ENCODE data around the gene RNF213. TPM values are rescaled to one million over a fixed set of nuclear protein-coding genes. Genes with fewer than 3 reads are reported as not detected.
"Not testable (repeated sequence)": the region's sequence is repeated elsewhere in the genome, so short reads cannot be mapped to it uniquely, and the experiment has no call there.

The RNF213 gene
- total RNA-seq, 3 donors from 2014 or later: 135 to 143 (median 136) TPM

- Histone ChIP-seq H3K36me3 (ENCODE audit: low read depth) (no peaks in the 10 kb centered on the region), H3K4me3 (no peak overlapping the region), H3K4me1 (ENCODE audit: low read depth) (no peaks in the 10 kb centered on the region), H3K9me3 (peaks cover 14% of the 10 kb centered on the region)
- DNase-seq (peak in 1 of 3 donors; percentile 22), ATAC-seq (no peak)
- intact Hi-C loops (cut with DNase I, micrococcal nuclease): no loop called here
- TF ChIP-seq CTCF (IDR thresholded peaks at IDR 0.05): no peak
These were observed 23.7 kb upstream of the RNF213 start for GRCh38 chr17:80236911-80237310.

- intact Hi-C loops (cut with DNase I, micrococcal nuclease): no loop called here
- Histone ChIP-seq H3K4me1 (ENCODE audit: low read depth) (no peaks in the 10 kb centered on the region), H3K36me3 (ENCODE audit: low read depth) (no peaks in the 10 kb centered on the region), H3K9me3 (peaks cover 9% of the 10 kb centered on the region), H3K4me3 (no peak overlapping the region)
- ATAC-seq (no peak), DNase-seq (peak in 1 of 3 donors; percentile 34)
- no peak for TF ChIP-seq CTCF (IDR thresholded peaks at IDR 0.05)
These were observed 23.3 kb upstream of the RNF213 start for GRCh38 chr17:80237386-80237785.

GRCh38 chr17:80242505-80242904 lies 18.1 kb upstream of the RNF213 start:
- intact Hi-C loops (cut with DNase I, micrococcal nuclease): no loop called here
- Histone ChIP-seq H3K4me3 (no peak overlapping the region), H3K36me3 (ENCODE audit: low read depth) (no peaks in the 10 kb centered on the region), H3K9me3 (no peaks in the 10 kb centered on the region), H3K4me1 (ENCODE audit: low read depth) (no peaks in the 10 kb centered on the region)
- no peak for TF ChIP-seq CTCF (IDR thresholded peaks at IDR 0.05)
- DNase-seq: no peak
- ATAC-seq: no peak

GRCh38 chr17:80243526-80244433 lies 16.9 kb upstream of the RNF213 start:
- no peaks in the 10 kb centered on the region for H3K36me3 ChIP-seq (ENCODE audit: low read depth)
- no peaks in the 10 kb centered on the region for H3K4me1 ChIP-seq (ENCODE audit: low read depth)
- no peak for ATAC-seq
- TF ChIP-seq CTCF (IDR thresholded peaks at IDR 0.05): no peak
- H3K4me3 ChIP-seq: no peak overlapping the region
- no peaks in the 10 kb centered on the region for H3K9me3 ChIP-seq
- intact Hi-C loops (cut with DNase I, micrococcal nuclease): no loop called here
- peak in 1 of 3 donors; percentile 17 for DNase-seq

GRCh38 chr17:80244448-80244847 lies 16.2 kb upstream of the RNF213 start:
- ATAC-seq; intact Hi-C loops (cut with DNase I, micrococcal nuclease); H3K36me3 ChIP-seq (ENCODE audit: low read depth): not testable (repeated sequence)

GRCh38 chr17:80244871-80245509 lies 15.7 kb upstream of the RNF213 start:
- intact Hi-C loops (cut with DNase I, micrococcal nuclease): no loop called here
- Histone ChIP-seq H3K4me1 (ENCODE audit: low read depth) (no peaks in the 10 kb centered on the region), H3K36me3 (ENCODE audit: low read depth) (no peaks in the 10 kb centered on the region), H3K4me3 (no peak overlapping the region), H3K9me3 (no peaks in the 10 kb centered on the region)
- ATAC-seq (no peak), DNase-seq (peak in 1 of 3 donors; percentile 27)
- no peak for TF ChIP-seq CTCF (IDR thresholded peaks at IDR 0.05)

More at GRCh38 chr17:80244448-80244847, 16.2 kb upstream of the RNF213 start:
- not testable (repeated sequence) for H3K4me3 ChIP-seq; H3K9me3 ChIP-seq; H3K4me1 ChIP-seq (ENCODE audit: low read depth)
- DNase-seq: peak in 1 of 3 donors; percentile 19
